Mesothelial cell of epicardium (in vitro differentiated cells): ENCODE measurements around the gene VSTM2A. TPM values are rescaled to one million over a fixed set of nuclear protein-coding genes. Genes with fewer than 3 reads are reported as not detected.
A peak's percentile ranks its signal among the peaks of the same experiment; 100 is the strongest.
"Not testable (repeated sequence)": the region's sequence is repeated elsewhere in the genome, so short reads cannot be mapped to it uniquely, and the experiment has no call there.

Experiments used
- DNase-seq, 2 experiments: peaks; one replicate each; pipeline ENCODE4 v3.0.0; 2021; ENCODE audit warnings: low spot score in 2 of 2; ENCODE audit not compliant: unreplicated experiment in 2 of 2
- H3K27ac Mint-ChIP-seq: 2 replicates; pipeline ENCODE4 v1.8.0; 2021; ENCODE audit warnings: mixed read lengths
- H3K27me3 Mint-ChIP-seq: 2 replicates; pipeline ENCODE4 v1.8.0; 2021; ENCODE audit warnings: low read depth, mixed read lengths
- H3K36me3 Mint-ChIP-seq: 2 replicates; pipeline ENCODE4 v1.8.0; 2021; ENCODE audit warnings: mixed read lengths
- H3K4me1 Mint-ChIP-seq: 2 replicates; pipeline ENCODE4 v1.8.0; 2021; ENCODE audit warnings: mixed read lengths
- H3K4me3 Mint-ChIP-seq: 2 replicates; pipeline ENCODE4 v1.8.0; 2021; ENCODE audit warnings: mild to moderate bottlenecking, moderate library complexity, mixed read lengths
- H3K9me3 Mint-ChIP-seq: 2 replicates; pipeline ENCODE4 v1.8.0; 2021; ENCODE audit warnings: mixed read lengths
- CTCF ChIP-seq: fragments of 200-600 bp; sonication (generic); IDR thresholded peaks from one replicate; pipeline ENCODE4 v1.5.0; 2021; ENCODE audit warnings: antibody characterized with exemption; ENCODE audit not compliant: unreplicated experiment
- total RNA-seq: library from RNA; stranded (reverse); gene quantifications from 3 replicates; pipeline ENCODE4 v1.2.1, GENCODE V29; 2021

Gene VSTM2A
- not detected in 3 replicates for total RNA-seq

DNA sequence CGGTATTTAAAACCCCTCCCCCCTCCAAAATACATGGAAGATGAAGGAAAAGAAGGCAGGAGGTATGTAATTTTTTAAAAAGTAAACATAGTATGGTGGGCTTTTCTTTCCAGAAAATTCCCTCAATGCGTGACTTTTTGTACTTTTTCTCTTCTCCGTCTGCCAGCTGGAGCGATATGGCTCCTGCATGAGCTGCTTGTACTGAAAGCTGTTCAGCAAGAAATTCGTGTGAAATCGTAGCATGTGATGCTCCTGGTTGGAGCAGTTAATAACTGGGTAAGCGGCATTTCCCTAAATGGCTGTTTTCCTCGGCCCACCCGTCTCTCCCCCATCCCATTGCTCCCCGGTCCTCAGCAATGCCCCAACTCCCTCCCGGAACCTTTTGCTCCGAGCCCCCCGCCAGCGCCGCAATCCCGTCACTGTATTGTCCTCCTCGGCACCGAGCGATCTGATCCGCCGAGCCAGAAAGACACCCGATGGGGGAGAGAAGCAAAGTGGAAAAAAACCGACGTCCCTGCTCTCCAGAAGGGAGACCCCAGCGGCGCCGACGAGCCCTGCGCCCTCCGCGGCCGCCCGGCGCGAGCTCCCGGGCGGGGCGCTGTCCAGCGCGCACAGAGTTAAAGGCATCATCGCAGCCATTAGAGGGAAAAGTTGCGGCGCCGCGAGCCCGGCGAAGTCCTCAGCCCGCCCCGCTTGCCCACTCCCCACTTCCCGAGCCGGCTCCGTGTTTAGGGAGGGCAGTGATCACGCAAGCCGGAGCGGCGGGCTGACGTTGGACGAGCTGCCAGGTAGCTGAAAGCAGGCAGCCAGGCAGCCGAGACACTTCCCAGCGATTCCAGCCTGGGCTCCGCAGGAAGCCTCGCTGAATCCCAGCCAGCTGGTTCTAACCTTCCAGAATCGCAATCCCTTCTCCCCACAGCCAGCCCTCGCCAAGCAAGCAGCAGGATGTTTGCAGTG, at the start of gene VSTM2A:
Gene VSTM2A, plus strand, starts transcription at position 707 of the 957 bp plus-strand sequence. CDS start 356 bp downstream, outside the sequence.
- TF ChIP-seq CTCF, result no peak
- H3K27me3 Mint-ChIP-seq, result peaks cover 86% of the 10 kb centered on the region
- H3K4me3 Mint-ChIP-seq, result peak within 1 kb of the TSS; percentile 60
- no peaks in the 10 kb centered on the region for H3K36me3 Mint-ChIP-seq
- peaks cover 6% of the 10 kb centered on the region for H3K4me1 Mint-ChIP-seq
- no peak within 1 kb of the TSS for H3K27ac Mint-ChIP-seq
- peak in 1 of 2 experiments; percentile 77 for DNase-seq
- H3K9me3 Mint-ChIP-seq, result no peaks in the 10 kb centered on the region

DNA sequence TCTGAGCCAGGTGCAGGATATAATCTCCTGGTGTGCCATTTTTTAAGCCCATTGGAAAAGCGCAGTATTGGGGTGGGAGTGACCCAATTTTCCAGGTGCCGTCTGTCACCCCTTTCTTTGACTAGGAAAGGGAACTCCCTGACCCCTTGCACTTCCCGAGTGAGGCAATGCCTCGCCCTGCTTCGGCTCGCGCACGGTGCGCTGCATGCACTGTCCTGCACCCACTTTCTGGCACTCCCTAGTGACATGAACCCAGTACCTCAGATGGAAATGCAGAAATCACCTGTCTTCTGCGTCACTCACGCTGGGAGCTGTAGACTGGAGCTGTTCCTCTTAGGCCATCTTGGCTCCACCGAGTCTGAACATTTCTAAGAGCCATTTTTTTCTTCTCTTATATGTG, 37.6 kb upstream of the VSTM2A start:
- not testable (repeated sequence) for H3K36me3 Mint-ChIP-seq, H3K27me3 Mint-ChIP-seq, H3K4me3 Mint-ChIP-seq, DNase-seq, H3K27ac Mint-ChIP-seq, H3K4me1 Mint-ChIP-seq
- peaks cover 13% of the 10 kb centered on the region for H3K9me3 Mint-ChIP-seq

DNA sequence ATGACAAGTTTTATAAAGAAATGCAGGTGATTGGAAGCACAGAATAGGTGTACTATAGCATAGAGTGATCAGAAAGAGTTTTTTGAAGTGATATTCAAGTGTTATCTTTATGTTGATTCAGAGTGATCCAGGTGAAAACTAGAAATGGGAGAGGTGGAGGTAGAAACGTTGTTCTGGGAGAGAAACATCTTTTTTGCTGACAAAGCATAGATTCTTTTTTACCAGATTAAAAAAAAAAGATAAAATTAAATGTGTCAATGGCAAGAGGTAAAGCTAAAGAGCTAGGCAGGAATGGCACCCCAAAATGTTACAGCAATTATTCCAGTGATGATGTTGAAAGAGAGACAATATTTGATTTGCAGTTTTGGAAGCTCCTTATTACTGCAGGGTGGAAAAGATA, 12.6 kb upstream of the VSTM2A start:
- no peak for TF ChIP-seq CTCF
- no peaks in the 10 kb centered on the region for H3K36me3 Mint-ChIP-seq
- peaks cover 2% of the 10 kb centered on the region for H3K27me3 Mint-ChIP-seq
- no peak overlapping the region for H3K27ac Mint-ChIP-seq
- H3K4me3 Mint-ChIP-seq, result no peak overlapping the region
- peaks cover 3% of the 10 kb centered on the region for H3K9me3 Mint-ChIP-seq
- H3K4me1 Mint-ChIP-seq, result no peaks in the 10 kb centered on the region
- DNase-seq, result no peak

DNA sequence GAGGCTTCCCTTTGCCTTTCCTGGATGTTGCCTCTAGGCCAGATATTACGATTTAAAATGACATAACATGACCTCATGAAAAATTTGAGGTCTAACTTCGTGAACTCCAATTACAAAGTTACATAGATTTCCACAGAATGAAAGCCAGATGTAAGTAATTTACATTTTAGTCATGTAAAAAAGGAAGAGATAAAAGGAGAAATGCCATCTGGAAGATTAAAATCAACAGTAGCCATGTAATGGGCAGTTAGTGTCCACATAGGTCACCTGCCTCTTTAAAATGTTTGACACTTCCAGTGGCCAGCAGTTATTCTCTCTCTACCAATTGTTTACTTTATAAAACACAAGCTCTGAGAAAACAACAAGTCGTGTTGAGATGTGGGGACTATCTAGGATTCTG, 4.1 kb upstream of the VSTM2A start:
- Mint-ChIP-seq H3K36me3 (no peaks in the 10 kb centered on the region), H3K27ac (no peak overlapping the region), H3K4me1 (peaks cover 6% of the 10 kb centered on the region), H3K27me3 (peaks cover 58% of the 10 kb centered on the region), H3K4me3 (no peak overlapping the region), H3K9me3 (no peaks in the 10 kb centered on the region)
- no peak for DNase-seq
- TF ChIP-seq CTCF, result no peak

DNA sequence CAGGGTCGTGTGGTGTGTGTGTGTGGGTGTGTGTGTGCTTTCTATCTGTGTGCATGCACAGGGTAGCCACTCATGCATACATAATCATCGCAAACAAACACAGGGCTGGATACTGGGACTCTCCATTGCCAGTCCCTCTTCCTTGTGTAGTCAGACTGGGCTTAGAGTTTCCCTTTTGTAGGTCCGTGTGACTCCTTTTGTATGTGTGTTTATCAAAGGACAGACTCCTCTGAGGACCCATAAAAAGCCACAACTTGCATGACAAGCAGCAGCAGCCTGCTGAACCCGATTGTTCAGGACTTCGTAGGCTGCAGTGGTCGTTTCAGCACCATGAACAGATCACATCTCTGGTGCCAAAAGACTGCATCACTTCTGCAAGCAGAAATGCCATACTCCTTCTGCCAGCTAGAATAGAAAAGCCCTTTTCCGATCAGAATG, 895 bp downstream of the VSTM2A start:
- Mint-ChIP-seq H3K27me3 (peaks cover 89% of the 10 kb centered on the region), H3K4me1 (peaks cover 6% of the 10 kb centered on the region), H3K36me3 (no peaks in the 10 kb centered on the region), H3K9me3 (no peaks in the 10 kb centered on the region), H3K4me3 (no peak overlapping the region), H3K27ac (no peak overlapping the region)
- DNase-seq, result no peak
- no peak for TF ChIP-seq CTCF

DNA sequence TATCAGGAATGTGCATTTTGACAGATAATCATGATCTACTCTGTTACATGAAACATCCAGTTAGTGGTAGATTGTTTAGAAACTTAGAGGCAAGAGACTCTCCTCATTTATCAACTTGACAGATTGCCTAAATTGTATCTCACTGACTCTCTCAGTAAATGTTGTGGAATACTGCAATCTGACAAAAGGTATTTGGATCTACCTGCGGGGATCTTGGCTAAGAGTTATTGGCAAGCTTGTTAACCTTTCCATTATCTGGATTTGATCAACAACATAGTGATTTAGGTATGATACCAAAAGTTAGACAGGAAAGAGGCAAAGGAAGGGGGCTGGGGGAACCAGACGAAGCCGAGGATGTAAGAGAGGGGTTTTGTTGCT, 2.0 kb downstream of the VSTM2A start:
- Mint-ChIP-seq H3K27ac (no peak overlapping the region), H3K36me3 (no peaks in the 10 kb centered on the region), H3K4me1 (peaks cover 6% of the 10 kb centered on the region), H3K27me3 (peaks cover 86% of the 10 kb centered on the region), H3K4me3 (no peak overlapping the region), H3K9me3 (no peaks in the 10 kb centered on the region)
- no peak for DNase-seq
- TF ChIP-seq CTCF, result no peak
